ENCODE measurements around the gene CPM. TPM values are rescaled to one million over a fixed set of nuclear protein-coding genes. Genes with fewer than 3 reads are reported as not detected.

The CPM gene
- total RNA-seq, 1 donor from 2014 or later, result 224 TPM

- peaks cover 76% of the 10 kb centered on the region for H3K36me3 ChIP-seq
- peaks cover 8% of the 10 kb centered on the region for H3K4me1 ChIP-seq
- intact Hi-C loops (cut with DNase I), result loop anchor here (10.0 kb wide), 1 partner anchor 207 kb away; no protein-coding TSS in a partner anchor
- no peak for TF ChIP-seq CTCF (IDR thresholded peaks at IDR 0.05)
- DNase-seq (no peak), ATAC-seq (no peak)
- no peaks in the 10 kb centered on the region for H3K9me3 ChIP-seq
- H3K4me3 ChIP-seq, result no peak overlapping the region
- H3K27me3 ChIP-seq (ENCODE audit: low read depth), result no peaks in the 10 kb centered on the region
- H3K27ac ChIP-seq, result no peak overlapping the region
Observed at GRCh38 chr12:68868043-68868790, 64.8 kb downstream of the CPM start.

DNA sequence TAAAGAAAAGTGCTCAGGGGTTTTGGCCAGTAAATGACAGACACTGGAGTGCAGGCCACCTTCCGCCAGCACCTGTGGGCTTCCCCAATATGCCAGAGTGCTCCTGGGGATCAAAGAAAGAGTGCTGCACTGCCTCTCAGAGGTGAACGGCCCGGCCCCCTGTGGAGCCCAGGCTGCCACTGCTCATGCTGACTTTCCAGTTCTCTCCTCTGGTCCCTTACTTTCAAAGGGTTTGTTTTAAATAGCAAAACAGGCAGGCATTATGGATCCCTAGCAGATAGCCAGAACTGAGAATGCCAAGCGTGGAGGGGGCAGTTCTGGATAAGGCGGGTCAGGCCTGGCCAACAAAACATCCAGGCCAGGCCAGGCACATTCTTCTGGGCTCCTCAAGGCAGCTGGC, 65.4 kb downstream of the CPM start:
- Histone ChIP-seq H3K4me1 (peaks cover 8% of the 10 kb centered on the region), H3K36me3 (peaks cover 72% of the 10 kb centered on the region), H3K27me3 (ENCODE audit: low read depth) (no peaks in the 10 kb centered on the region), H3K4me3 (no peak overlapping the region), H3K27ac (no peak overlapping the region), H3K9me3 (no peaks in the 10 kb centered on the region)
- intact Hi-C loops (cut with DNase I), result loop anchor here (10.0 kb wide), 1 partner anchor 207 kb away; no protein-coding TSS in a partner anchor
- no peak for TF ChIP-seq CTCF (IDR thresholded peaks at IDR 0.05)
- ATAC-seq, result no peak
- no peak for DNase-seq

DNA sequence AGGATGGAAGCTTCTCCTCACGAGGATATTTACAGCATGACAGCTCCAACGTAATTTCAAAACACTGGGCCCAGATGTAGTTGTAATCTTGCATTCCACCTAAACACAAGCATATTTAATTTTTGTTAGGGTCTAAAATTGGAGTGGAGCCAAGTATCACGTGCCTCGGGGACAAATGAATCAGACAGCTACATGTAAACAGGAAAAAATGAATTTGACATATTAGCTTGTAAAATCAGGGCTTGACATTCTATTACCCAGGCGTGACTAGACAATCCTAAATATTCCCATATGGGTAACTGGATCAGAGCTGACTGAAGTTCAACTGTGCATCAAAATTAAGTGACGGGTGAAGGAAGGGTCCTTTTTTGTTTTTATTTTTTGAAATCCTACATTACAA, 66.0 kb downstream of the CPM start:
- Histone ChIP-seq H3K9me3 (no peaks in the 10 kb centered on the region), H3K27me3 (ENCODE audit: low read depth) (no peaks in the 10 kb centered on the region), H3K4me3 (no peak overlapping the region), H3K4me1 (peaks cover 8% of the 10 kb centered on the region), H3K36me3 (peaks cover 71% of the 10 kb centered on the region), H3K27ac (no peak overlapping the region)
- ATAC-seq, result no peak
- no peak for TF ChIP-seq CTCF (IDR thresholded peaks at IDR 0.05)
- intact Hi-C loops (cut with DNase I), result loop anchor here (10.0 kb wide), 1 partner anchor 208 kb away; no protein-coding TSS in a partner anchor
- DNase-seq, result no peak

DNA sequence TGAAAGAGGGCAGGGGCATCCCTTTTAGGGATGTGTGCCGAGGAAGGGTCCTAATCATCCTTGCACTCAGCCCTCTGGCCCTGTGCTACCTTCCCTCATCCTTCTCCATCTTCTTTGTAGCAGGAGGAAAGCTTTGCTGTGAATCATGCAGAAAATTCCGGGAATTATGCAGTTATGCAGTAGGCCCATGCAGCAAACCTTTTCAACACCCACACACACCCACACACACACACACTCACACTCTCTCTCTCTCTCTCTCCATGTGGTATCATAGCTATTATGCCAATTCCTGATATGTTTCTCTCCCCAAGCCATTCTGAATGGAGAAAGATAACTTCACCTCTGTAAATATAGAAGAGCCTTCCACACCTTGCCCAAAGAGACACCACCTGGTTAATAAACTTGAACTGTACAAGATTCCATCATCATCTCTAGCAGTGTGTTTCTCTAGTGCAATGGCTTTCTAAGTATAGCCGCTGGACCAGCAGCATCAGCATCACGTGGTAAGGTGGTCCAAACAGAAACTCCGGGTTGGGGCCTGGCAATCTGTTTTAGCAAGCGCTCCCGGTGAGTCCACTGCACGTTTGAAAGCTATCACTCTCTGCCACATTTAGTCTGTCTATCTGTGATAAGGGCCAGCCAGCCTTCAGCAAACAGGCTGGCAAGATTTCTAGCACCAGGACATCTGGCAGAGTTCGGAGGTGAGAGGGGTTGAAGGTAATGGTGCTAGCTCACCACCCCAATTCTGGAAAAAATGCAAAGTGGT, 67.4 kb downstream of the CPM start:
- ATAC-seq, result no peak
- Histone ChIP-seq H3K4me1 (peaks cover 8% of the 10 kb centered on the region), H3K4me3 (no peak overlapping the region), H3K9me3 (no peaks in the 10 kb centered on the region), H3K27me3 (ENCODE audit: low read depth) (no peaks in the 10 kb centered on the region), H3K27ac (no peak overlapping the region), H3K36me3 (peaks cover 66% of the 10 kb centered on the region)
- intact Hi-C loops (cut with DNase I), result loop anchor here (10.0 kb wide), 1 partner anchor 209 kb away; no protein-coding TSS in a partner anchor
- DNase-seq, result no peak
- no peak for TF ChIP-seq CTCF (IDR thresholded peaks at IDR 0.05)

DNA sequence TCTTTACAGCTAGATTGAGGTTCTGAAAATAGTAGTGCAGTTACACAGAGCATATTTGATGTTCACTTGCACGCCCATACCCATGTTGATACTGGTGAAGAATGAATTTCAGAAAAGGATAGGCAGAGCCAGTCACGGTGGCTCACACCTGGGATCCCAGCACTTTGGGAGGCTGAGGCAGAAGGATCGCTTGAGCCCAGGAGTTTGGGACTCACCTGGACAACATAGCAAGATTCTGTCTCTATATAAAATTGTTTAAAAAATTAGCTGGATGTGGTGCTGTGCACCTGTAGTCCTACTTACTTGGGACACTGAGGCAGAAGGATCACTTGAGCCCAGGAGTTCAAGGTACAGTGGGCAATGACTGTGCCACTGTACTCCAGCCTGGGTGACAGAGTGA, 68.4 kb downstream of the CPM start:
- DNase-seq (no peak), ATAC-seq (no peak)
- no peak overlapping the region for H3K27ac ChIP-seq
- intact Hi-C loops (cut with DNase I), result loop anchor here (10.0 kb wide), 1 partner anchor 210 kb away; no protein-coding TSS in a partner anchor
- no peaks in the 10 kb centered on the region for H3K27me3 ChIP-seq (ENCODE audit: low read depth)
- H3K36me3 ChIP-seq, result peaks cover 62% of the 10 kb centered on the region
- H3K4me1 ChIP-seq, result peaks cover 8% of the 10 kb centered on the region
- TF ChIP-seq CTCF (IDR thresholded peaks at IDR 0.05), result no peak
- H3K9me3 ChIP-seq, result no peaks in the 10 kb centered on the region
- H3K4me3 ChIP-seq, result no peak overlapping the region
